Adrenal gland (tissue), 12 donors: Measurements from ENCODE around the gene LMNA. TPM values are rescaled to one million over a fixed set of nuclear protein-coding genes. Genes with fewer than 3 reads are reported as not detected.
"Not testable (repeated sequence)": the region's sequence is repeated elsewhere in the genome, so short reads cannot be mapped to it uniquely, and the experiment has no call there.

Experiments used
- DNase-seq, 7 donors: peaks; one replicate each; pipeline ENCODE4 v3.0.0-alpha.2; 2019 to 2020
- H3K27ac ChIP-seq, 5 donors: fragments of 200-600 bp; sonication (generic) in 4 of 5; 1 replicate in 3 of 5; 2 replicates in 2 of 5; pipeline versions ENCODE4 v1.5.1 to v1.8.0; 2016 to 2020; ENCODE audit warnings: mild to moderate bottlenecking in 1 of 5
- H3K27me3 ChIP-seq: fragments of 200-600 bp; 2 replicates; pipeline ENCODE4 v1.8.0; 2021
- H3K36me3 ChIP-seq, 2 donors: fragments of 200-600 bp; replicated peaks in 1 of 2; 1 replicate in 1 of 2; 2 replicates in 1 of 2; pipeline versions ENCODE4 v1.5.1 to v1.8.0; 2018 to 2022
- H3K4me1 ChIP-seq, 2 donors: fragments of 200-600 bp; replicated peaks in 1 of 2; 1 replicate in 1 of 2; 2 replicates in 1 of 2; pipeline versions ENCODE4 v1.5.1 to v1.8.0; 2018 to 2021
- H3K4me3 ChIP-seq, 4 donors: fragments of 200-600 bp; sonication (generic) in 3 of 4; one replicate each; pipeline ENCODE4 v1.5.1; 2016 to 2018
- H3K9me3 ChIP-seq, 3 donors: fragments of 200-600 bp; sonication (generic) in 1 of 3; replicated peaks in 1 of 3; 1 replicate in 2 of 3; 2 replicates in 1 of 3; pipeline versions ENCODE4 v1.5.1 to v1.8.0; 2016 to 2021
- CTCF ChIP-seq, 6 experiments: fragments of 450-650 bp in 4 of 6; fragments of 200-600 bp in 2 of 6; sonication (generic) in 1 of 6; IDR thresholded peaks; 1 replicate in 5 of 6; 2 replicates in 1 of 6; pipeline versions ENCODE4 v1.5.1 to v1.8.0; 2016 to 2021; ENCODE audit warnings: antibody characterized with exemption in 6 of 6, mild to moderate bottlenecking in 2 of 6, moderate library complexity in 1 of 6
- POLR2A ChIP-seq, 2 donors: fragments of 450-650 bp; IDR thresholded peaks; one replicate each; pipeline ENCODE4 v1.6.1; 2017; ENCODE audit warnings: antibody characterized with exemption in 2 of 2, mild to moderate bottlenecking in 2 of 2, moderate library complexity in 1 of 2
- WGBS, 4 donors: extraction: QIAGEN DNeasy Blood & Tissue Kit in 2 of 4; methylation state at CpG; one replicate each; pipeline versions ENCODE4 v1.1.5 to v1.1.7; 2013 to 2017; 5-methylcytosine and 5-hydroxymethylcytosine counted together
- intact Hi-C, 2 donors: fragments of 100-400 bp; cut with DNase I; formaldehyde crosslinking; loops; one replicate each; pipeline versions ENCODE4 v1.14.1 to v1.15.0; 2022 to 2023
- polyA plus RNA-seq, 3 donors: library from polyadenylated mRNA; stranded (reverse); fragments of 200-250 nt in 2 of 3; fragments of 350-450 nt in 1 of 3; fragmentation: Illumina TruSeq in 1 of 3; extraction: RNeasy Lipid Tissue Mini Kit (QIAGEN cat#74804) in 1 of 3; gene quantifications; one replicate each; pipeline ENCODE4 v1.2.3, GENCODE V29; 2013 to 2014
- total RNA-seq, 9 donors: library from RNA; depleted of rRNA in 4 of 9; stranded (reverse); fragments of >200 nt in 4 of 9; fragments of 120-200 nt in 1 of 9; fragmentation: NEBNext Ultra II Directional in 1 of 9; extraction: Animal tissue kit (Norgen Biotek cat#: 25700) in 1 of 9; gene quantifications; one replicate each; pipeline versions ENCODE4 v1.1.0 to v1.2.4, GENCODE V29; 2013 to 2023
- donor health status: healthy with polysubstance abuse.
- donor health status: Bipolar disorder and iron deficiency.
- donor health status: DM: yes; HTN: yes; CAD: no.
- donor health status: DM: no; HTN: no; CAD: no.
- donor health status: DM: no; HTN: no; CAD: no.
- donor health status: DM: yes; HTN: yes; CAD: no.

Gene LMNA
- total and polyA plus RNA-seq, 12 donors = 116 to 591 (median 382) TPM

GRCh38 chr1:156067262-156067661, 47.2 kb upstream of the LMNA start:
- Histone ChIP-seq H3K36me3 (no peaks in the 10 kb centered on the region), H3K4me1 (no peaks in the 10 kb centered on the region), H3K27ac (no peak overlapping the region), H3K27me3 (no peaks in the 10 kb centered on the region), H3K9me3 (no peaks in the 10 kb centered on the region), H3K4me3 (no peak overlapping the region)
- intact Hi-C loops = loop anchor here (5.0 to 10.0 kb wide), 3 partner anchors 62 to 125 kb away; partner anchors contain the start of gene RXFP4 (in 2 of the 2)
- no peak for DNase-seq
- WGBS, 4 donors = 56 to 89% (median 70%) methylated on average over 2 of the region's 2 CpGs
- TF ChIP-seq POLR2A (IDR thresholded peaks at IDR 0.05) (no peak), CTCF (IDR thresholded peaks at IDR 0.05) (no peak)

- Histone ChIP-seq H3K4me1 (no peaks in the 10 kb centered on the region), H3K4me3 (no peak overlapping the region), H3K27me3 (no peaks in the 10 kb centered on the region), H3K27ac (no peak overlapping the region), H3K9me3 (no peaks in the 10 kb centered on the region), H3K36me3 (no peaks in the 10 kb centered on the region)
- DNase-seq = no peak
- intact Hi-C loops = loop anchor here (5.0 to 10.0 kb wide), 3 partner anchors 65 to 127 kb away; partner anchors contain the start of gene RXFP4 (in 2 of the 2)
- no peak for TF ChIP-seq POLR2A (IDR thresholded peaks at IDR 0.05)
- no peak for TF ChIP-seq CTCF (IDR thresholded peaks at IDR 0.05)
- WGBS, 4 donors = 52 to 67% (median 62%) methylated on average over 2 to 3 of the region's 3 CpGs
Measured at GRCh38 chr1:156069490-156070455, 44.7 kb upstream of the LMNA start.

GRCh38 chr1:156070548-156070947, 44.0 kb upstream of the LMNA start:
- WGBS, 4 donors = 61 to 73% (median 67%) methylated on average over 4 of the region's 4 CpGs
- Histone ChIP-seq H3K4me3 (no peak overlapping the region), H3K27me3 (no peaks in the 10 kb centered on the region), H3K36me3 (no peaks in the 10 kb centered on the region), H3K9me3 (no peaks in the 10 kb centered on the region), H3K27ac (no peak overlapping the region), H3K4me1 (no peaks in the 10 kb centered on the region)
- intact Hi-C loops = no loop called here
- no peak for TF ChIP-seq CTCF (IDR thresholded peaks at IDR 0.05)
- TF ChIP-seq POLR2A (IDR thresholded peaks at IDR 0.05) = no peak
- no peak for DNase-seq

- H3K4me1 ChIP-seq, DNase-seq, H3K27me3 ChIP-seq, H3K4me3 ChIP-seq, intact Hi-C loops, H3K36me3 ChIP-seq, H3K9me3 ChIP-seq, H3K27ac ChIP-seq: not testable (repeated sequence)
- 83 to 89% (median 86%) methylated on average over 6 to 7 of the region's 7 CpGs for WGBS, 4 donors
Measured at GRCh38 chr1:156071332-156071816, 43.1 kb upstream of the LMNA start.
